Fibroblast of lung (primary cell): ENCODE results near the gene EFEMP1. TPM values are rescaled to one million over a fixed set of nuclear protein-coding genes. Genes with fewer than 3 reads are reported as not detected.

Experiments used
- DNase-seq, 2 donors: peaks; one replicate each; pipeline versions ENCODE4 v3.0.0 to v3.0.0-alpha.2; 2010; ENCODE audit warnings: low read depth in 2 of 2
- H2AFZ ChIP-seq: 2 replicates; pipeline ENCODE4 v1.5.1; 2012; ENCODE audit warnings: low read length, control low read depth, inconsistent platforms
- H3K27ac ChIP-seq: 2 replicates; pipeline ENCODE4 v1.5.1; 2011; ENCODE audit warnings: low read length, control low read depth; ENCODE audit not compliant: insufficient read depth
- H3K27me3 ChIP-seq: 2 replicates; pipeline ENCODE4 v1.5.1; 2011; ENCODE audit warnings: mild to moderate bottlenecking, low read length; ENCODE audit not compliant: control insufficient read depth, insufficient read depth
- H3K36me3 ChIP-seq: 2 replicates; pipeline ENCODE4 v1.5.1; 2011; ENCODE audit warnings: low read length; ENCODE audit not compliant: control insufficient read depth, insufficient read depth
- H3K4me1 ChIP-seq: 2 replicates; pipeline ENCODE4 v1.5.1; 2011; ENCODE audit warnings: low read length; ENCODE audit not compliant: control insufficient read depth, insufficient read depth; ENCODE audit errors: extremely low read depth
- H3K4me2 ChIP-seq: 2 replicates; pipeline ENCODE4 v1.5.1; 2011; ENCODE audit warnings: low read length, control low read depth; ENCODE audit not compliant: insufficient read depth; ENCODE audit errors: extremely low read depth
- H3K4me3 ChIP-seq, 4 experiments: fragments of 200-600 bp in 1 of 4; sonication (generic) in 1 of 4; replicated peaks in 1 of 4; 2 replicates each; pipeline ENCODE4 v1.5.1; 2011 to 2016; ENCODE audit warnings: low read length in 4 of 4, low read depth in 3 of 4, mild to moderate bottlenecking in 3 of 4, control low read depth in 2 of 4, inconsistent platforms in 1 of 4, mixed read lengths in 1 of 4; ENCODE audit not compliant: insufficient read depth in 1 of 4; ENCODE audit errors: control extremely low read depth in 1 of 4
- H3K79me2 ChIP-seq: 2 replicates; pipeline ENCODE4 v1.5.1; 2012; ENCODE audit warnings: mild to moderate bottlenecking, low read length, inconsistent platforms; ENCODE audit not compliant: control insufficient read depth, insufficient read depth
- H3K9ac ChIP-seq: 2 replicates; pipeline ENCODE4 v1.5.1; 2011; ENCODE audit warnings: mild to moderate bottlenecking, low read length, control low read depth; ENCODE audit not compliant: insufficient read depth
- H3K9me3 ChIP-seq: 2 replicates; pipeline ENCODE4 v1.5.1; 2012; ENCODE audit warnings: low read depth, low read length; ENCODE audit not compliant: control insufficient read depth, insufficient read depth
- H4K20me1 ChIP-seq: 2 replicates; pipeline ENCODE4 v1.5.1; 2011; ENCODE audit warnings: low read length; ENCODE audit not compliant: control insufficient read depth, insufficient read depth; ENCODE audit errors: extremely low read depth
- EZH2 ChIP-seq: IDR thresholded peaks from 2 replicates; pipeline ENCODE4 v1.5.1; 2012; ENCODE audit warnings: low read length, control low read depth, mild to moderate bottlenecking; ENCODE audit errors: missing control alignments
- polyA plus RNA-seq, 2 donors: library from polyadenylated mRNA; depleted of rRNA in 1 of 2; stranded (reverse) in 1 of 2; unstranded in 1 of 2; fragments of >200 nt; gene quantifications; 2 replicates each; pipeline ENCODE4 v1.2.1, GENCODE V29; 2011 to 2012; ENCODE audit warnings: missing spikeins in 1 of 2
- total RNA-seq: library from RNA; depleted of rRNA; stranded (reverse); fragments of >200 nt; gene quantifications from 2 replicates; pipeline ENCODE4 v1.2.1, GENCODE V29; 2014
- TF ChIP-seq, protein P1 (sequence below), 2 donors: IDR thresholded peaks in 1 of 2; conservative IDR thresholded peaks in 1 of 2; 1 replicate in 1 of 2; 2 replicates in 1 of 2; pipeline ENCODE4 v1.5.1; 2011 to 2012; ENCODE audit warnings: low read length in 2 of 2, control low read depth in 1 of 2, inconsistent platforms in 1 of 2, low read depth in 1 of 2, mild to moderate bottlenecking in 1 of 2

EFEMP1 gene
- total and polyA plus RNA-seq, 2 donors (not counting 1 experiment from before 2014, with no cell fraction given) = 467 to 724 TPM

DNA sequence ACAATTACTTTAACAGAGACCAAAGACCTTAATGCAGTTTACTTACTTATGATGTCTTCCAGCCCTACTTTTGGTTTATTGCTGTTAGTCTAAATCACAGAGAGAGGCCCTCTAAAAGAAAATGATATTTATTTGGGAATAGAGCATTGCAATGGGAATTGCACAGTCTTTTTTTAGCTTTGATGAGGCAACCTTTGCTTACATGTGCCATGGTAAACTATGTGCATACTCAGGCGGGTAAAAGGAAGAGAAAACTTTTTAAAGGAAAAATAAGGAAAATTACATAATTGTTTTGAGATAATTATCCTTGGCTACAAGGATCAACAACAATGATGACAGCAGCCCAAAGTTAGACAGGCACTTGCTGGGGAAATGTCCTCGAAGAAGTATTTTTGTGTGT lies 78.6 kb downstream of the EFEMP1 start:
- no peak overlapping the region for H3K4me3 ChIP-seq
- TF ChIP-seq EZH2 = no peak
- TF ChIP-seq, protein P1, sequence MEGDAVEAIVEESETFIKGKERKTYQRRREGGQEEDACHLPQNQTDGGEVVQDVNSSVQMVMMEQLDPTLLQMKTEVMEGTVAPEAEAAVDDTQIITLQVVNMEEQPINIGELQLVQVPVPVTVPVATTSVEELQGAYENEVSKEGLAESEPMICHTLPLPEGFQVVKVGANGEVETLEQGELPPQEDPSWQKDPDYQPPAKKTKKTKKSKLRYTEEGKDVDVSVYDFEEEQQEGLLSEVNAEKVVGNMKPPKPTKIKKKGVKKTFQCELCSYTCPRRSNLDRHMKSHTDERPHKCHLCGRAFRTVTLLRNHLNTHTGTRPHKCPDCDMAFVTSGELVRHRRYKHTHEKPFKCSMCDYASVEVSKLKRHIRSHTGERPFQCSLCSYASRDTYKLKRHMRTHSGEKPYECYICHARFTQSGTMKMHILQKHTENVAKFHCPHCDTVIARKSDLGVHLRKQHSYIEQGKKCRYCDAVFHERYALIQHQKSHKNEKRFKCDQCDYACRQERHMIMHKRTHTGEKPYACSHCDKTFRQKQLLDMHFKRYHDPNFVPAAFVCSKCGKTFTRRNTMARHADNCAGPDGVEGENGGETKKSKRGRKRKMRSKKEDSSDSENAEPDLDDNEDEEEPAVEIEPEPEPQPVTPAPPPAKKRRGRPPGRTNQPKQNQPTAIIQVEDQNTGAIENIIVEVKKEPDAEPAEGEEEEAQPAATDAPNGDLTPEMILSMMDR (conservative IDR thresholded peaks at IDR 0.05 in 1 of 2, IDR thresholded peaks at IDR 0.05 in 1 of 2; ENCODE audit: low read depth in 1 of 2, low read length in 2 of 2) = no peak
- no peaks in the 10 kb centered on the region for H3K27me3 ChIP-seq
- no peaks in the 10 kb centered on the region for H3K9me3 ChIP-seq
- H3K36me3 ChIP-seq = no peaks in the 10 kb centered on the region
- H3K79me2 ChIP-seq = no peaks in the 10 kb centered on the region
- DNase-seq = no peak
- H3K9ac ChIP-seq = no peak overlapping the region
- no peak overlapping the region for H3K27ac ChIP-seq
- no peak overlapping the region for H3K4me2 ChIP-seq
- peaks cover 12% of the 10 kb centered on the region for H3K4me1 ChIP-seq
- no peak overlapping the region for H2AFZ ChIP-seq
- H4K20me1 ChIP-seq = no peaks in the 10 kb centered on the region

DNA sequence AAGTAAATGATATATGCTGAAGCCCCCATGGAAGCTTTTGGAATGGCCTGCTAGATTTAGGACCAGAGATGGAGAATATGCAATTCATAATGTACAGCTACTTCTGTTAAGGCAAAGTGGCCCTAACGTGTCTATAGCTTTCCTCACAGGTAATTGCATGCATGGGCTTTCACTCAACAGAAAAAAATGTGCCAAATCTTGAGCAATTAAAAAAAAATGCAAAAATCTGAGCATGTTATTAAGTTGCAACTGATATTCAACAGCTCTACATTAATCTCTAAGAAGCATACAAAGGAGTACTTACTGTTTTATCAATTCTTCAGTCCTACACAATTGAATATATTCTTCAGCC lies 79.6 kb downstream of the EFEMP1 start:
- Histone ChIP-seq H4K20me1 (no peaks in the 10 kb centered on the region), H3K27ac (peak overlapping the region; percentile 93), H3K4me3 (no peak overlapping the region), H3K27me3 (no peaks in the 10 kb centered on the region), H3K4me2 (no peak overlapping the region), H3K9ac (peak overlapping the region; percentile 24), H3K79me2 (no peaks in the 10 kb centered on the region), H3K36me3 (no peaks in the 10 kb centered on the region), H2AFZ (peak overlapping the region; percentile 27), H3K9me3 (no peaks in the 10 kb centered on the region), H3K4me1 (peaks cover 12% of the 10 kb centered on the region)
- TF ChIP-seq EZH2 = no peak
- TF ChIP-seq, protein P1 (conservative IDR thresholded peaks at IDR 0.05 in 1 of 2, IDR thresholded peaks at IDR 0.05 in 1 of 2; ENCODE audit: low read depth in 1 of 2, low read length in 2 of 2) = no peak
- DNase-seq = no peak

DNA sequence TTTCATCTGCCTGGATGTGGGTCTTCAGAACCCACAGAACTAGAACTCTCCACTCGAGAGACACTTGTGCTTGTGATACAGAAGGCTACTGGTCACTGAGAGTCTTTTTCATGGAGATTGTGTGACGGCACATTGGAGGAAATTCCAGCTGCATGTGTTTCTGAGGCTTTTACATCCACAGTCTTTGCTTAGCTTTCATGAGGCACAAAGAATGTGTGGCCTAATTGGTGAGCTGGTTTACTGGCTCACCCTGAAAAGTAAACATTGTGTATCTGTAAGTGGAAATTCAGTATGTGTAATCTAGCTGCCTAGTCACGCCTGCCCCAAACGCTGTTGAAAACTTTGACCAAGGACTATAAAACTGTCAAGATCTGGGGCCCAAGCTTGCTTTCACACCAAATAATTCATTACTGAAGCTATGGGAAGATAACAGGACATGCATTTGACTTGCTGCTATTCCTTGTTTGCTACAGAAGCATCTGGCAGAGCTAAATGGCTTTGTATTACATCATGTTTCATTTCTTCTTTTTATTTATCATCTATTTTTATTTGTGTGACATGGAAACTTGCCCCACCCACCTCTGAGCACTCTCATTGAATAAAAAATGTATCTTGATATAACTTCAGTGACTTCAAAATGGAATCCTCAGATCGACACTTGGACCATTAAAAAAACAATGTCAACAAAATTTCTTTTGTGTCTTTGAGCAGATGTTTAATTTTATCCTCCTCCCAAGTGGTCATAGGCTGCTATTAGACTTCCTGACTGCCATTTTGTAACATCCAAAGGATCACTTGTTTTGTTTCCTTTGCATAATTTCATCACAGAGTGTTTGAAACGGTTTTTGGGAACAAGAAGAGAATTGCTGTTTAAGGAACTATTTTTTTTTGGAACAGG lies 80.2 kb downstream of the EFEMP1 start:
- H3K27me3 ChIP-seq = no peaks in the 10 kb centered on the region
- peaks cover 12% of the 10 kb centered on the region for H3K4me1 ChIP-seq
- DNase-seq = peak; percentile 96 to 99
- no peaks in the 10 kb centered on the region for H4K20me1 ChIP-seq
- peak overlapping the region; percentile 31 for H2AFZ ChIP-seq
- TF ChIP-seq, protein P1 (conservative IDR thresholded peaks at IDR 0.05 in 1 of 2, IDR thresholded peaks at IDR 0.05 in 1 of 2; ENCODE audit: low read depth in 1 of 2, low read length in 2 of 2) = no peak
- TF ChIP-seq EZH2 = no peak
- H3K9me3 ChIP-seq = no peaks in the 10 kb centered on the region
- H3K36me3 ChIP-seq = no peaks in the 10 kb centered on the region
- H3K9ac ChIP-seq = peak overlapping the region; percentile 24
- H3K4me2 ChIP-seq = peak overlapping the region; percentile 8
- no peaks in the 10 kb centered on the region for H3K79me2 ChIP-seq
- peak overlapping the region; percentile 93 for H3K27ac ChIP-seq
- no peak overlapping the region for H3K4me3 ChIP-seq
